HepG2 (cell line): ENCODE results near the gene CD302. TPM values are rescaled to one million over a fixed set of nuclear protein-coding genes. Genes with fewer than 3 reads are reported as not detected.
A peak's percentile ranks its signal among the peaks of the same experiment; 100 is the strongest.

Source experiments
- FOSL2 ChIP-seq: sonication (generic); formaldehyde crosslinking; IDR thresholded peaks from 2 replicates; pipeline ENCODE4 v1.4.0; 2020; ENCODE audit warnings: missing genetic modification reagents
- HES4 ChIP-seq: sonication (generic); formaldehyde crosslinking; IDR thresholded peaks from 2 replicates; pipeline ENCODE4 v1.9.0; 2021; ENCODE audit warnings: mild to moderate bottlenecking, missing genetic modification reagents, borderline replicate concordance
- HNF4A ChIP-seq: sonication (generic); formaldehyde crosslinking; IDR thresholded peaks from 2 replicates; pipeline ENCODE4 v1.4.0; 2020; ENCODE audit warnings: missing genetic modification reagents
- HOXD1 ChIP-seq: sonication (generic); formaldehyde crosslinking; IDR thresholded peaks from 2 replicates; pipeline ENCODE4 v1.5.0; 2020; ENCODE audit warnings: missing genetic modification reagents
- MEF2D ChIP-seq: sonication (generic); formaldehyde crosslinking; IDR thresholded peaks from 2 replicates; pipeline ENCODE4 v1.5.1; 2020; ENCODE audit warnings: mild to moderate bottlenecking, missing genetic modification reagents
- NFYC ChIP-seq: IDR thresholded peaks from 2 replicates; pipeline ENCODE4 v1.6.1; 2016; ENCODE audit warnings: missing genetic modification reagents, missing compliant biosample characterization
- TCF7 ChIP-seq: sonication (generic); IDR thresholded peaks from 2 replicates; pipeline ENCODE4 v1.6.1; 2016; ENCODE audit warnings: antibody characterized with exemption, low read depth
- TRIM24 ChIP-seq: sonication (generic); formaldehyde crosslinking; IDR thresholded peaks from 2 replicates; pipeline ENCODE4 v1.8.0; 2022; ENCODE audit warnings: mild to moderate bottlenecking, missing genetic modification reagents
- ZFP90 ChIP-seq: sonication (generic); formaldehyde crosslinking; IDR thresholded peaks from 2 replicates; pipeline ENCODE4 v1.8.0; 2022; ENCODE audit warnings: missing genetic modification reagents, mild to moderate bottlenecking, inconsistent platforms, borderline replicate concordance
- ZNF567 ChIP-seq: sonication (generic); formaldehyde crosslinking; IDR thresholded peaks from 2 replicates; pipeline ENCODE4 v1.8.1; 2023; ENCODE audit warnings: mild to moderate bottlenecking, missing genetic modification reagents, borderline replicate concordance
- ZSCAN9 ChIP-seq: IDR thresholded peaks from 2 replicates; pipeline ENCODE4 v1.6.1; 2016; ENCODE audit warnings: borderline replicate concordance
- polyA plus RNA-seq, 8 experiments: library from polyadenylated mRNA; depleted of rRNA in 3 of 8; stranded (reverse) in 7 of 8; unstranded in 1 of 8; fragments of >200 nt; fragmentation: Illumina TruSeq in 4 of 8; extraction: Trizol in 4 of 8; gene quantifications; 2 replicates each; pipeline versions ENCODE4 v1.2.1 to v1.2.3, GENCODE V29; 2011 to 2016; ENCODE audit warnings: low read depth in 4 of 8, missing spikeins in 1 of 8, mixed read lengths in 1 of 8; ENCODE audit not compliant: insufficient read depth in 1 of 8
- total RNA-seq, 5 experiments: library from RNA; depleted of rRNA; stranded (reverse); fragments of >200 nt; fragmentation: Illumina TruSeq; extraction: Trizol; gene quantifications; 2 replicates each; pipeline ENCODE4 v1.2.3, GENCODE V29; 2016; ENCODE audit warnings: low read depth in 1 of 5
- TF ChIP-seq, protein P1 (sequence below): sonication (generic); formaldehyde crosslinking; IDR thresholded peaks from 2 replicates; pipeline ENCODE4 v1.4.0; 2020; ENCODE audit warnings: missing genetic modification reagents
- TF ChIP-seq, protein P2 (sequence below): sonication (generic); formaldehyde crosslinking; IDR thresholded peaks from 2 replicates; pipeline ENCODE4 v1.8.0; 2022; ENCODE audit warnings: mild to moderate bottlenecking, missing genetic modification reagents, moderate library complexity
- TF ChIP-seq, protein P3 (sequence below): sonication (generic); formaldehyde crosslinking; IDR thresholded peaks from 2 replicates; pipeline ENCODE4 v1.4.0; 2020; ENCODE audit warnings: missing genetic modification reagents
- TF ChIP-seq, protein P4 (sequence below): sonication (generic); formaldehyde crosslinking; IDR thresholded peaks from 2 replicates; pipeline ENCODE4 v1.5.0; 2020; ENCODE audit warnings: mild to moderate bottlenecking, missing genetic modification reagents
- TF ChIP-seq, protein P5 (sequence below): sonication (generic); formaldehyde crosslinking; IDR thresholded peaks from 2 replicates; pipeline ENCODE4 v1.4.0; 2020; ENCODE audit warnings: low read depth, mild to moderate bottlenecking, missing genetic modification reagents
- TF ChIP-seq, protein P6 (sequence below): sonication (generic); formaldehyde crosslinking; IDR thresholded peaks from 2 replicates; pipeline ENCODE4 v1.4.0; 2020; ENCODE audit warnings: missing genetic modification reagents, borderline replicate concordance

CD302 gene
- total and polyA plus RNA-seq, 2 of the 13 experiments (the other 11 are each of a cell fraction or from before 2014, with no cell fraction given), result 8.0 to 15.6 TPM

DNA sequence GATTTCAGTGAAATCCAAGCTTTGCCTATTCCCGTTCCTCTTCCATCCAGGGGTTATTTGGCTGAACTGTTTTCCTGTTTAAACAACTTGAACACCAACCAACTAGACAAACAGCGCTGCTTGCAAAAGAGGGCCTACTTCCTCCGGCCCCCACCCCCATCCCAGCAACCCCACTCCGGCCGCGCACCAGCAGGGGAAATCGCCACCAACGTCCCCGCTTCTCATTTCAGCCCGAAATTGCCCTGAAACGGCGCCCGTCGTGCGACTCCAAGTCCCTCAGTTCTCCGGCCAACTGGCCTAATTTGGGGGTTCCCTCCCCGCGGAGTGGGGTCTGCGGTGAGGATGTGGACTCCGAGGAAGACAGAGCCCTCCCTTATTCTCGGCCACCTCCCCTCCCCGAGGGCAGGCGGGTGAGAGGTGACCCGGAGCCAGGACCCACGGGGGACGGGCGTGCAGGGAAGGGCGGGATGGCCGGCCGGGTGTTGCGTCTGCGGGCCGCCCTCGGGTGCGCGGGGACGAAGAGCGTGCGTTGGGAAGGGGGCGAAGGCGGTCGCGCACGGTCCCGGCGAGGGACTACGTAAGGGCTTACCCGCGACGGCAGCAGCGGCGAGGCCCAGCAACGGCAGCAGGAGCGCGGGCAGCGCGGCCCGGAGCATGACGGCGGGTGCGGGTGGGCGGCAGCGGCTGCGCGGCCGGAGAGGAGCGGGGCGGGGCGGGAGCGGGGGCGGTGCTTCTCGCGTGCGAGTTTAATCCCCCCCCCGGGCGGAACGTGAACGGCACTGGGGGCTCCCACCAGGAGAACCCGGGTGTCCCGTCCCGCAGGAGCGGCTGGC is at the start of gene CD302 (continued):
- peak; percentile 25; the same call in 1 of the 2 replicates for TF ChIP-seq NFYC
- no peak for TF ChIP-seq TCF7
- peak; percentile 21; the same call in 1 of the 2 replicates for TF ChIP-seq MEF2D (CRISPR knock-in tag)
- TF ChIP-seq, protein P1, sequence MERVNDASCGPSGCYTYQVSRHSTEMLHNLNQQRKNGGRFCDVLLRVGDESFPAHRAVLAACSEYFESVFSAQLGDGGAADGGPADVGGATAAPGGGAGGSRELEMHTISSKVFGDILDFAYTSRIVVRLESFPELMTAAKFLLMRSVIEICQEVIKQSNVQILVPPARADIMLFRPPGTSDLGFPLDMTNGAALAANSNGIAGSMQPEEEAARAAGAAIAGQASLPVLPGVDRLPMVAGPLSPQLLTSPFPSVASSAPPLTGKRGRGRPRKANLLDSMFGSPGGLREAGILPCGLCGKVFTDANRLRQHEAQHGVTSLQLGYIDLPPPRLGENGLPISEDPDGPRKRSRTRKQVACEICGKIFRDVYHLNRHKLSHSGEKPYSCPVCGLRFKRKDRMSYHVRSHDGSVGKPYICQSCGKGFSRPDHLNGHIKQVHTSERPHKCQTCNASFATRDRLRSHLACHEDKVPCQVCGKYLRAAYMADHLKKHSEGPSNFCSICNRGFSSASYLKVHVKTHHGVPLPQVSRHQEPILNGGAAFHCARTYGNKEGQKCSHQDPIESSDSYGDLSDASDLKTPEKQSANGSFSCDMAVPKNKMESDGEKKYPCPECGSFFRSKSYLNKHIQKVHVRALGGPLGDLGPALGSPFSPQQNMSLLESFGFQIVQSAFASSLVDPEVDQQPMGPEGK, result peak; percentile 97
- TF ChIP-seq, protein P2, sequence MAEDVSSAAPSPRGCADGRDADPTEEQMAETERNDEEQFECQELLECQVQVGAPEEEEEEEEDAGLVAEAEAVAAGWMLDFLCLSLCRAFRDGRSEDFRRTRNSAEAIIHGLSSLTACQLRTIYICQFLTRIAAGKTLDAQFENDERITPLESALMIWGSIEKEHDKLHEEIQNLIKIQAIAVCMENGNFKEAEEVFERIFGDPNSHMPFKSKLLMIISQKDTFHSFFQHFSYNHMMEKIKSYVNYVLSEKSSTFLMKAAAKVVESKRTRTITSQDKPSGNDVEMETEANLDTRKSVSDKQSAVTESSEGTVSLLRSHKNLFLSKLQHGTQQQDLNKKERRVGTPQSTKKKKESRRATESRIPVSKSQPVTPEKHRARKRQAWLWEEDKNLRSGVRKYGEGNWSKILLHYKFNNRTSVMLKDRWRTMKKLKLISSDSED, result no peak
- TF ChIP-seq ZSCAN9 (CRISPR knock-in tag), result no peak; the same call in 1 of the 2 replicates
- 0 out of 2 replicates have a peak, but pooled peaks have one; percentile 51 for TF ChIP-seq ZNF567 (CRISPR knock-in tag)
- peak; percentile 69 for TF ChIP-seq HOXD1 (CRISPR knock-in tag)
- TF ChIP-seq FOSL2 (CRISPR knock-in tag), result no peak
- TF ChIP-seq, protein P3, sequence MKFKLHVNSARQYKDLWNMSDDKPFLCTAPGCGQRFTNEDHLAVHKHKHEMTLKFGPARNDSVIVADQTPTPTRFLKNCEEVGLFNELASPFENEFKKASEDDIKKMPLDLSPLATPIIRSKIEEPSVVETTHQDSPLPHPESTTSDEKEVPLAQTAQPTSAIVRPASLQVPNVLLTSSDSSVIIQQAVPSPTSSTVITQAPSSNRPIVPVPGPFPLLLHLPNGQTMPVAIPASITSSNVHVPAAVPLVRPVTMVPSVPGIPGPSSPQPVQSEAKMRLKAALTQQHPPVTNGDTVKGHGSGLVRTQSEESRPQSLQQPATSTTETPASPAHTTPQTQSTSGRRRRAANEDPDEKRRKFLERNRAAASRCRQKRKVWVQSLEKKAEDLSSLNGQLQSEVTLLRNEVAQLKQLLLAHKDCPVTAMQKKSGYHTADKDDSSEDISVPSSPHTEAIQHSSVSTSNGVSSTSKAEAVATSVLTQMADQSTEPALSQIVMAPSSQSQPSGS, result no peak
- TF ChIP-seq HNF4A, result no peak; the same call in 1 of the 2 replicates
- TF ChIP-seq, protein P4, sequence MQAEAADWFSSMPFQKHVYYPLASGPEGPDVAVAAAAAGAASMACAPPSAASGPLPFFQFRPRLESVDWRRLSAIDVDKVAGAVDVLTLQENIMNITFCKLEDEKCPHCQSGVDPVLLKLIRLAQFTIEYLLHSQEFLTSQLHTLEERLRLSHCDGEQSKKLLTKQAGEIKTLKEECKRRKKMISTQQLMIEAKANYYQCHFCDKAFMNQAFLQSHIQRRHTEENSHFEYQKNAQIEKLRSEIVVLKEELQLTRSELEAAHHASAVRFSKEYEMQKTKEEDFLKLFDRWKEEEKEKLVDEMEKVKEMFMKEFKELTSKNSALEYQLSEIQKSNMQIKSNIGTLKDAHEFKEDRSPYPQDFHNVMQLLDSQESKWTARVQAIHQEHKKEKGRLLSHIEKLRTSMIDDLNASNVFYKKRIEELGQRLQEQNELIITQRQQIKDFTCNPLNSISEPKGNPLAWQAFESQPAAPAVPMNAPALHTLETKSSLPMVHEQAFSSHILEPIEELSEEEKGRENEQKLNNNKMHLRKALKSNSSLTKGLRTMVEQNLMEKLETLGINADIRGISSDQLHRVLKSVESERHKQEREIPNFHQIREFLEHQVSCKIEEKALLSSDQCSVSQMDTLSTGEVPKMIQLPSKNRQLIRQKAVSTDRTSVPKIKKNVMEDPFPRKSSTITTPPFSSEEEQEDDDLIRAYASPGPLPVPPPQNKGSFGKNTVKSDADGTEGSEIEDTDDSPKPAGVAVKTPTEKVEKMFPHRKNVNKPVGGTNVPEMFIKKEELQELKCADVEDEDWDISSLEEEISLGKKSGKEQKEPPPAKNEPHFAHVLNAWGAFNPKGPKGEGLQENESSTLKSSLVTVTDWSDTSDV (CRISPR knock-in tag), result peak; percentile 69; the same call in 1 of the 2 replicates
- TF ChIP-seq HES4 (CRISPR knock-in tag), result peak; percentile 95
- TF ChIP-seq, protein P5, sequence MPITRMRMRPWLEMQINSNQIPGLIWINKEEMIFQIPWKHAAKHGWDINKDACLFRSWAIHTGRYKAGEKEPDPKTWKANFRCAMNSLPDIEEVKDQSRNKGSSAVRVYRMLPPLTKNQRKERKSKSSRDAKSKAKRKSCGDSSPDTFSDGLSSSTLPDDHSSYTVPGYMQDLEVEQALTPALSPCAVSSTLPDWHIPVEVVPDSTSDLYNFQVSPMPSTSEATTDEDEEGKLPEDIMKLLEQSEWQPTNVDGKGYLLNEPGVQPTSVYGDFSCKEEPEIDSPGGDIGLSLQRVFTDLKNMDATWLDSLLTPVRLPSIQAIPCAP (CRISPR knock-in tag), result peak; percentile 21
- no peak for TF ChIP-seq TRIM24 (CRISPR knock-in tag)
- TF ChIP-seq ZFP90 (CRISPR knock-in tag), result peak; percentile 81; the same call in 1 of the 2 replicates
- TF ChIP-seq, protein P6, sequence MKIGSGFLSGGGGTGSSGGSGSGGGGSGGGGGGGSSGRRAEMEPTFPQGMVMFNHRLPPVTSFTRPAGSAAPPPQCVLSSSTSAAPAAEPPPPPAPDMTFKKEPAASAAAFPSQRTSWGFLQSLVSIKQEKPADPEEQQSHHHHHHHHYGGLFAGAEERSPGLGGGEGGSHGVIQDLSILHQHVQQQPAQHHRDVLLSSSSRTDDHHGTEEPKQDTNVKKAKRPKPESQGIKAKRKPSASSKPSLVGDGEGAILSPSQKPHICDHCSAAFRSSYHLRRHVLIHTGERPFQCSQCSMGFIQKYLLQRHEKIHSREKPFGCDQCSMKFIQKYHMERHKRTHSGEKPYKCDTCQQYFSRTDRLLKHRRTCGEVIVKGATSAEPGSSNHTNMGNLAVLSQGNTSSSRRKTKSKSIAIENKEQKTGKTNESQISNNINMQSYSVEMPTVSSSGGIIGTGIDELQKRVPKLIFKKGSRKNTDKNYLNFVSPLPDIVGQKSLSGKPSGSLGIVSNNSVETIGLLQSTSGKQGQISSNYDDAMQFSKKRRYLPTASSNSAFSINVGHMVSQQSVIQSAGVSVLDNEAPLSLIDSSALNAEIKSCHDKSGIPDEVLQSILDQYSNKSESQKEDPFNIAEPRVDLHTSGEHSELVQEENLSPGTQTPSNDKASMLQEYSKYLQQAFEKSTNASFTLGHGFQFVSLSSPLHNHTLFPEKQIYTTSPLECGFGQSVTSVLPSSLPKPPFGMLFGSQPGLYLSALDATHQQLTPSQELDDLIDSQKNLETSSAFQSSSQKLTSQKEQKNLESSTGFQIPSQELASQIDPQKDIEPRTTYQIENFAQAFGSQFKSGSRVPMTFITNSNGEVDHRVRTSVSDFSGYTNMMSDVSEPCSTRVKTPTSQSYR (CRISPR knock-in tag), result peak; percentile 80
